Adrenal gland (tissue), 5 donors: ENCODE measurements around the gene EPHB1.

Experiments
- POLR2A ChIP-seq, 2 donors: fragments of 450-650 bp; IDR thresholded peaks; one replicate each; pipeline ENCODE4 v1.6.1; 2017; ENCODE audit warnings: antibody characterized with exemption in 2 of 2, mild to moderate bottlenecking in 2 of 2, moderate library complexity in 1 of 2
- TF ChIP-seq, protein P1 (sequence below), 6 experiments: fragments of 450-650 bp in 4 of 6; fragments of 200-600 bp in 2 of 6; sonication (generic) in 1 of 6; IDR thresholded peaks; 1 replicate in 5 of 6; 2 replicates in 1 of 6; pipeline versions ENCODE4 v1.5.1 to v1.8.0; 2016 to 2021; ENCODE audit warnings: antibody characterized with exemption in 6 of 6, mild to moderate bottlenecking in 2 of 6, moderate library complexity in 1 of 6
- donor health status: DM: no; HTN: no; CAD: no.

DNA sequence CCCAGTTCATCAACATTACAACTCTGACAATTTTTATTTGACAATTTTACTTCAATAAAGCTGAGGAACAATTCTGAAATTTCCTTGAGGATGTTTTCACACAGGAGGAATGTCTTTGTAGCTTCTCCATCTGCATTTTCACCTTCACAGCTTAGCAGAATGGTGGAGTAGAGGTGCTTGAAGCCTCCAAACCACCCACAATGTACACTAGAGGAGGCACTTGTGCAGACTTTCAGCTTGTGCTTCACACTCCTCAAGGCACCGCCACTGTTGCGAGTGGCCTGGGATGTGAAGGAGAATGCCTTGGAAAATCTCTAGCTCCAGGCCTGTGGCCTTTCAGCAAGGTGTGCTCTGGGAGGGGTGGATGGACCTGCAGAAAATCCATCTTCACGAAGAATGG, 181.9 kb downstream of the EPHB1 start:
- TF ChIP-seq, protein P1, sequence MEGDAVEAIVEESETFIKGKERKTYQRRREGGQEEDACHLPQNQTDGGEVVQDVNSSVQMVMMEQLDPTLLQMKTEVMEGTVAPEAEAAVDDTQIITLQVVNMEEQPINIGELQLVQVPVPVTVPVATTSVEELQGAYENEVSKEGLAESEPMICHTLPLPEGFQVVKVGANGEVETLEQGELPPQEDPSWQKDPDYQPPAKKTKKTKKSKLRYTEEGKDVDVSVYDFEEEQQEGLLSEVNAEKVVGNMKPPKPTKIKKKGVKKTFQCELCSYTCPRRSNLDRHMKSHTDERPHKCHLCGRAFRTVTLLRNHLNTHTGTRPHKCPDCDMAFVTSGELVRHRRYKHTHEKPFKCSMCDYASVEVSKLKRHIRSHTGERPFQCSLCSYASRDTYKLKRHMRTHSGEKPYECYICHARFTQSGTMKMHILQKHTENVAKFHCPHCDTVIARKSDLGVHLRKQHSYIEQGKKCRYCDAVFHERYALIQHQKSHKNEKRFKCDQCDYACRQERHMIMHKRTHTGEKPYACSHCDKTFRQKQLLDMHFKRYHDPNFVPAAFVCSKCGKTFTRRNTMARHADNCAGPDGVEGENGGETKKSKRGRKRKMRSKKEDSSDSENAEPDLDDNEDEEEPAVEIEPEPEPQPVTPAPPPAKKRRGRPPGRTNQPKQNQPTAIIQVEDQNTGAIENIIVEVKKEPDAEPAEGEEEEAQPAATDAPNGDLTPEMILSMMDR (IDR thresholded peaks at IDR 0.05) = no peak
- no peak for TF ChIP-seq POLR2A (IDR thresholded peaks at IDR 0.05)
